AG09309 (cell line): ENCODE results near the gene GPHB5.
"Not testable (repeated sequence)": the region's sequence is repeated elsewhere in the genome, so short reads cannot be mapped to it uniquely, and the experiment has no call there.

ENCODE experiments used
- DNase-seq: peaks from one replicate; pipeline ENCODE4 v3.0.0-alpha.2; 2010; ENCODE audit warnings: low read depth
- H3K4me3 ChIP-seq: 2 replicates; pipeline ENCODE4 v1.5.1; 2011; ENCODE audit warnings: mild to moderate bottlenecking, low read depth, low read length, moderate library complexity; ENCODE audit not compliant: control insufficient read depth
- TF ChIP-seq, protein P1 (sequence below): IDR thresholded peaks from 2 replicates; pipeline ENCODE4 v1.5.1; 2011; ENCODE audit warnings: mild to moderate bottlenecking, low read depth, low read length, inconsistent platforms; ENCODE audit not compliant: insufficient read depth, control insufficient read depth; ENCODE audit errors: missing control alignments

Gene GPHB5

DNA sequence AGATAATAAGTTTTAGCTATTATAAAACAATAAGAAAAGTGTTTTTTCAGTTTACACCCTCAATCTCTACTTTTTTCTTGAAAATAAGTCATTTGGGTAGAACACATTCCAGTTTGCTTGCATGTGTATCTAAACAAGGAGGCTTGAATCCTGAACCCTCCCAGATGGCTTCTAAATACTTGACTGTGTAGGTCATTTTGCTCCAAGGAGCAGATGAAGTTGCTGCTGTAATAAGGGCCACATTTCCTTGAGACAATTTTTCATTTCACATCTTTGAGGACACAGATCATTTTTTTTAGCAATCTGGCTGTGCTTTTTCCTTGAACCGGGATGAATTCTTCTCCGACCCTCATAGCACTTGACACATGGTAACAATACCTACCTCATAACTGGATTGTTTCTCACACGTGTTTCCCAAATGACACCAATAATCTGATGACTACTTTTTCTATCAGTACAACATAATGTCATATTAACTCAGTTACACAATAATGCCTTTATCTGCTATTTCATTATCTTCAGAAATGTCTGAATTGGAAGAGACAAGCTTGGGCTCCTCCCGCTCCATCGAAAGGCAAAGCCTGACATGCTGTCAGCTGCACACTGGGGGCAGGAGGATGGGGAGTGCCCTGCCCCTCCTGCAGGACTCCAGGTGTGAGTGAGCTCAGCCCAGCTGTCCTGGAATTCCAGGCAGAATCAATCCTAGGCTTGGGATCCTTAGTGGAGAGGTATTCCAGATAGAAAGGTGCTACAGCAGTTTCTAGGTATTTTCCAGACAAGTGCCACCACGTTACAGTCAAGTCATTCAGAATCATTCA lies 30.9 kb downstream of the GPHB5 start:
- peak; percentile 4 for DNase-seq
- TF ChIP-seq, protein P1, sequence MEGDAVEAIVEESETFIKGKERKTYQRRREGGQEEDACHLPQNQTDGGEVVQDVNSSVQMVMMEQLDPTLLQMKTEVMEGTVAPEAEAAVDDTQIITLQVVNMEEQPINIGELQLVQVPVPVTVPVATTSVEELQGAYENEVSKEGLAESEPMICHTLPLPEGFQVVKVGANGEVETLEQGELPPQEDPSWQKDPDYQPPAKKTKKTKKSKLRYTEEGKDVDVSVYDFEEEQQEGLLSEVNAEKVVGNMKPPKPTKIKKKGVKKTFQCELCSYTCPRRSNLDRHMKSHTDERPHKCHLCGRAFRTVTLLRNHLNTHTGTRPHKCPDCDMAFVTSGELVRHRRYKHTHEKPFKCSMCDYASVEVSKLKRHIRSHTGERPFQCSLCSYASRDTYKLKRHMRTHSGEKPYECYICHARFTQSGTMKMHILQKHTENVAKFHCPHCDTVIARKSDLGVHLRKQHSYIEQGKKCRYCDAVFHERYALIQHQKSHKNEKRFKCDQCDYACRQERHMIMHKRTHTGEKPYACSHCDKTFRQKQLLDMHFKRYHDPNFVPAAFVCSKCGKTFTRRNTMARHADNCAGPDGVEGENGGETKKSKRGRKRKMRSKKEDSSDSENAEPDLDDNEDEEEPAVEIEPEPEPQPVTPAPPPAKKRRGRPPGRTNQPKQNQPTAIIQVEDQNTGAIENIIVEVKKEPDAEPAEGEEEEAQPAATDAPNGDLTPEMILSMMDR = no peak
- H3K4me3 ChIP-seq = no peak overlapping the region

GRCh38 chr14:63286071-63286470 lies 32.7 kb downstream of the GPHB5 start:
- H3K4me3 ChIP-seq = no peak overlapping the region
- no peak for DNase-seq
- TF ChIP-seq, protein P1 = no peak

DNA sequence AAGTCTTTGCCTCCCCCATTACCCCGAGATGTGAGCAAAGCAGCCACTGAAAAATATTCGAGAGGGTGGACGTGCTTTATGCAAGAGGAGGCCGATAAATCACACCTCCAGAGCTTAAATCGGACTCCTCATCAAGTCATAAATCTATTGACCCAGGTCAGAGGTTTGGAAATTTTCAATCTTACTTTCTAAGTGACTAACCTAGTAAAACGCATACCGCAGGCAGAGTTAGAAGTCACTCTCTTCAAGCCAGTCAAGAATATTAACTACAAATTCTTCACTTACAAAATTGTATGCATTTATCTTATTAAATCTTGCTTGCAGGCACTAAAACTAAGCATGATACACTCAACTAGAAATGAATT lies 34.9 kb downstream of the GPHB5 start:
- TF ChIP-seq, protein P1 = no peak
- DNase-seq = no peak
- H3K4me3 ChIP-seq = no peak overlapping the region

DNA sequence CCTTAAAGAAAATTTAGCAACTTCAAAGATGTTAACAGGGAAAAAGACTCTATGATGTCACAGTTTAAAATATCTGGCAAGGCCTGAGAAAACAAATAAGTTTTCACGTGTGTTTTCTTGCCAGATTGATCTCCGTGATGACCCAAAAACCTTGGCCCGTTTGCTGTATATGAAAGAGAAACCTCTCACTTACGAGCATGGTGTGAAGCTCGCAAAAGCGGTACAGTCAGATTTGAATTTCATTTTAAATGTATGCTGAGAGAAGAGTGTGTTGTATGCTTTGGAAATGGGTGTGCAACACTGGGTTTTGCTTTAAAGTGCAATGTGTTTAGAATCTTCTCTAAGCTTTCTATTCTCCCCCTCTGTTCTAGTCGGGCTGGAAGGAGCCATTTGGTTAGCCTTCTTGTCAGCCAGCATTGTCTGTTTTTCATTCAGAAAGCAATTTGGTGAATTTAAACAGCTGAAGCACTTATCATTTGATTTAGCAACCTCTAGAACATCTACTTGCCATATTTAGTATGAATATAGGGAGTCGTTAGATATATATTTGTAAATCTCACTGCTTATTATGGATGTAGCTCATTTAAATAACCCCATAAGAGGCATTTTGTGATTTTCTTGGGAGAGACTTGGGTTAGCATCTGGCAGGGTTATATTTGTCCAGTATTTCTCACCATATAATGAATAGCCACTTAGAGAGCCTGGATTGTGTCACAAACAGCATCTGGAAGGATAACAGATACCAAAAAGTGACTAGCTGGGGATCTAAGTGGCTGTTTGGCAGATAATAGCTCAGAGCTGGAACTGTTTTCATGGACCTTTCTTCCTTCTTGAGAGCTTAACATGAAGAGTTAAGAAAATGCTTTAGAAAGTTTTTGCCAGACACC lies 35.5 kb downstream of the GPHB5 start:
- TF ChIP-seq, protein P1 = no peak
- no peak for DNase-seq
- no peak overlapping the region for H3K4me3 ChIP-seq

DNA sequence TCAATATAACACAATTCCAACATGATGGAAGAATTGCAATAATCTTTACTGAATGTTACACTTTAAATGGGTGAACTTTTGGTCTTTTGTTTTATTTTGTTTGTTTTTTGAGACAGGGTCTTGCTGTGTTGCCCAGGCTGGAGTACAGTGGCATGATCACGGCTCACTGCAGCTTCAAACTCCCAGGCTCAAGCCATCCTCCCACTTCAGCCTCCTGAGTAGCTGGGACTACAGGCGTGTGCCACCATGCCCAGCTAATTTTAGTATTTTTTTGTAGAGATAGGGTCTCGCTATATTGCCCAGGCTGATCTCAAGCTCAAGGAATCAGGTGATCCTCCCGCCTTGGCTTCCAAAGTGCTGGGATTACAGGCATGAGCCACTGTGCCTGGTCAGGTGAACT lies 38.8 kb downstream of the GPHB5 start:
- DNase-seq, H3K4me3 ChIP-seq: not testable (repeated sequence)

DNA sequence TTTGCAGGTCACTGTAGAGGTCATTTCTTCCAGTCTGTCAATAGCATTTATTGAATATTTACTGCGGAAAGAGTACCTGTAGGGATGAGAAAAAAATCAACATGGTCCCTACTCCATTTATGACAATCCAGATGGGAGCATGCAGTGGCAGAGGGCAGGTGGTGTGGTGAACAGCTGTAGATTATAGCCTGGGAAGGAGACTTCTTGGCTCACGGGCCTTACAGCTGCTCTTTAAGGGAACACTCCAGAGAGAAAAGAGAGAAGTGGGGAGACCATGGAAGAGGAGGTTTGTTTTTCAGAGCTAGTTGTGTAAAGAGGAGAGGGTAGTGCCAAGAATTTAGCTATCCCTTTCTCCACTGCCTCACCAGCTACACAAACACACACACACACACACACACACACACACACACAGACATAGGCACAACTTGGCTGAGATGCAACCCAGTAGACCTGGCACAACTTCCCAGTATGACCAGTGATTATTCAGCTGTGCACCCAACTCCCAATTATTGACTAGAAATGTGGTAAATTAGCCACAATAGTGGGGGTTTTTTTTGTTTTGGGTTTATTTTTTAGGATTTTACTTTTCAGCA lies 41.0 kb downstream of the GPHB5 start:
- no peak overlapping the region for H3K4me3 ChIP-seq
- DNase-seq = no peak
- TF ChIP-seq, protein P1 = no peak
